Measurements from ENCODE around the gene SEMA5A. TPM values are rescaled to one million over a fixed set of nuclear protein-coding genes. Genes with fewer than 3 reads are reported as not detected.

The SEMA5A gene
- total RNA-seq, 4 donors from 2014 or later = 2.4 to 129 (median 10.0) TPM

- TF ChIP-seq CTCF (IDR thresholded peaks at IDR 0.05) (no peak), POLR2A (IDR thresholded peaks at IDR 0.05) (no peak)
- no peak overlapping the region for H3K27ac ChIP-seq
- no peak for DNase-seq
Observed at GRCh38 chr5:9103290-9103689, 442.6 kb downstream of the SEMA5A start.

DNA sequence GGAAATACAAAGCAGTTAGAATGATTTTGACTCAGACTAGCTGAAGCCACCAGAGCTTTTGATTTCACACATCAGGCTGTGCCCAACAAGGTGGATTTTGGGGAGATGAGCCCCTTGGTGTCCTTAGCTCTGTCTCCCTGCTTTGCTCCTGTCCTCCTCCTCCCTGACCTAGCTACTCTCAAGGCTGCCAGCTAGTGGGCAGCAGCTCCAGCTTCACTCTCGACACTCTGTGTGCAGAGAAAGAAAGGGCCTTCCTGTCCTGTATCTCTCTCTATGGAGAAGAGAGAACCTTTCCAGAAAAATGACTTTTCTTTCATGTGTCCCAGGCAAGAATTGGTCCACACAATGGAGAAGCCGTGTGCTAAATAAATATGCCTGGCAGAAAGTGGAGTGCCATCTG lies 446.2 kb downstream of the SEMA5A start:
- Histone ChIP-seq H3K4me1 (no peaks in the 10 kb centered on the region), H3K36me3 (no peaks in the 10 kb centered on the region), H3K4me3 (no peak overlapping the region), H3K27me3 (no peaks in the 10 kb centered on the region), H3K9me3 (no peaks in the 10 kb centered on the region), H3K27ac (no peak overlapping the region)
- no peak for DNase-seq
- no peak for TF ChIP-seq CTCF (IDR thresholded peaks at IDR 0.05)
- no peak for TF ChIP-seq POLR2A (IDR thresholded peaks at IDR 0.05)
- intact Hi-C loops (cut with DNase I; ENCODE audit: low total_unique reads) = no loop called here

More at GRCh38 chr5:9103290-9103689, 442.6 kb downstream of the SEMA5A start:
- intact Hi-C loops (cut with DNase I; ENCODE audit: low total_unique reads) = no loop called here
- Histone ChIP-seq H3K36me3 (no peaks in the 10 kb centered on the region), H3K27me3 (no peaks in the 10 kb centered on the region), H3K9me3 (no peaks in the 10 kb centered on the region), H3K4me3 (no peak overlapping the region), H3K4me1 (no peaks in the 10 kb centered on the region)

DNA sequence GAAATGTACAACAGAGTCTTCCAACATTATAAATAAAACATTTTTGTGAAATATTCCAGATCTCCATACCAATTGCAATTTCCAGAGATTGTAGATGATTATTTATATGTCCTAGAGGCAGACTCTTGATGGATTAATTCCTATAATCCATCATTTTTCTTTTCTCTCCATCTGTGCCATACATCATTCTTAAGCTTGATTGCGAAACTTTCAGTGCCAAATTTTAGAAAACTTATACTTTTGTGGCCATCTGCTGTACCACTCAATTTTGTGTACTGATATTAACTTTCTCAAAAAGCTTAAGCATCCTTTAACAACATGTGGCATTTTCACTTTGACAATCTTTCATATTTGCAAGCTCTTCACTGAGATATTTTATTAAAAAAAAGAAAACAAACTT lies 446.9 kb downstream of the SEMA5A start:
- Histone ChIP-seq H3K27me3 (no peaks in the 10 kb centered on the region), H3K4me3 (no peak overlapping the region), H3K9me3 (no peaks in the 10 kb centered on the region), H3K36me3 (no peaks in the 10 kb centered on the region), H3K27ac (no peak overlapping the region), H3K4me1 (no peaks in the 10 kb centered on the region)
- intact Hi-C loops (cut with DNase I; ENCODE audit: low total_unique reads) = no loop called here
- no peak for TF ChIP-seq CTCF (IDR thresholded peaks at IDR 0.05)
- no peak for DNase-seq

GRCh38 chr5:9094582-9094981 lies 451.3 kb downstream of the SEMA5A start:
- DNase-seq = no peak
- no peak overlapping the region for H3K27ac ChIP-seq
- no peak overlapping the region for H3K4me3 ChIP-seq
- no peaks in the 10 kb centered on the region for H3K4me1 ChIP-seq
- H3K9me3 ChIP-seq = no peaks in the 10 kb centered on the region
- no peak for TF ChIP-seq CTCF (IDR thresholded peaks at IDR 0.05)
- no peak for TF ChIP-seq POLR2A (IDR thresholded peaks at IDR 0.05)
- H3K36me3 ChIP-seq = no peaks in the 10 kb centered on the region
- intact Hi-C loops (cut with DNase I; ENCODE audit: low total_unique reads) = no loop called here
- H3K27me3 ChIP-seq = no peaks in the 10 kb centered on the region

- TF ChIP-seq POLR2A (IDR thresholded peaks at IDR 0.05) = no peak
- TF ChIP-seq CTCF (IDR thresholded peaks at IDR 0.05) = no peak
- intact Hi-C loops (cut with DNase I; ENCODE audit: low total_unique reads) = no loop called here
- no peak overlapping the region for H3K4me3 ChIP-seq
- H3K36me3 ChIP-seq = no peaks in the 10 kb centered on the region
- no peak for DNase-seq
- no peak overlapping the region for H3K27ac ChIP-seq
- H3K27me3 ChIP-seq = no peaks in the 10 kb centered on the region
- H3K9me3 ChIP-seq = no peaks in the 10 kb centered on the region
- H3K4me1 ChIP-seq = no peaks in the 10 kb centered on the region
Observed at GRCh38 chr5:9091896-9092662, 453.8 kb downstream of the SEMA5A start.

Measured in uterus (tissue), 4 donors.